Sigmoid colon (tissue), 4 donors: ENCODE measurements around the gene TENM3.

Source experiments
- CTCF ChIP-seq, 4 experiments: fragments of 450-650 bp in 3 of 4; fragments of 200-600 bp in 1 of 4; IDR thresholded peaks; one replicate each; pipeline ENCODE4 v1.5.1; 2016 to 2019; ENCODE audit warnings: antibody characterized with exemption in 4 of 4, mild to moderate bottlenecking in 3 of 4, moderate library complexity in 2 of 4
- POLR2A ChIP-seq, 2 donors: fragments of 450-650 bp; IDR thresholded peaks; one replicate each; pipeline ENCODE4 v1.6.1; 2016; ENCODE audit warnings: antibody characterized with exemption in 2 of 2, mild to moderate bottlenecking in 2 of 2, moderate library complexity in 2 of 2
- POLR2AphosphoS5 ChIP-seq, 4 donors: sonication (generic); formaldehyde crosslinking; IDR thresholded peaks; one replicate each; pipeline ENCODE4 v1.6.1; 2017; ENCODE audit warnings: antibody characterized with exemption in 4 of 4

- TF ChIP-seq CTCF (IDR thresholded peaks at IDR 0.05) = no peak
- TF ChIP-seq POLR2A (IDR thresholded peaks at IDR 0.05) = no peak
- TF ChIP-seq POLR2AphosphoS5 (IDR thresholded peaks at IDR 0.05) = no peak
Observed at GRCh38 chr4:182846036-182846435, 602.8 kb downstream of the TENM3 start.
